BLaER1 treated with 17β-estradiol and CSF1 and Interleukin-3, amounts not matched to agents 10 nM and 100 nM (cell line): Measurements from ENCODE around the gene SLC15A1.

Experiments
- H3K27ac ChIP-seq, 11 experiments: shearing (Covaris generic); formaldehyde crosslinking; 2 replicates each; pipeline ENCODE4 v1.8.1; 2022
- H3K27me3 ChIP-seq, 11 experiments: shearing (Covaris generic); formaldehyde crosslinking; 2 replicates each; pipeline ENCODE4 v1.8.1; 2022
- H3K36me3 ChIP-seq, 11 experiments: shearing (Covaris generic); formaldehyde crosslinking; 2 replicates each; pipeline ENCODE4 v1.8.1; 2022
- H3K4me1 ChIP-seq, 10 experiments: shearing (Covaris generic); formaldehyde crosslinking; 2 replicates each; pipeline ENCODE4 v1.8.1; 2022
- H3K4me2 ChIP-seq, 11 experiments: shearing (Covaris generic); formaldehyde crosslinking; 2 replicates each; pipeline ENCODE4 v1.8.1; 2022
- H3K4me3 ChIP-seq, 10 experiments: shearing (Covaris generic); formaldehyde crosslinking; 2 replicates each; pipeline ENCODE4 v1.8.1; 2022
- H3K9ac ChIP-seq, 11 experiments: shearing (Covaris generic); formaldehyde crosslinking; 2 replicates each; pipeline ENCODE4 v1.8.1; 2022
- H3K9me3 ChIP-seq, 11 experiments: shearing (Covaris generic); formaldehyde crosslinking; replicated peaks in 1 of 11; 2 replicates each; pipeline ENCODE4 v1.8.1; 2022
- H4K20me1 ChIP-seq, 11 experiments: shearing (Covaris generic); formaldehyde crosslinking; 2 replicates each; pipeline ENCODE4 v1.8.1; 2022
- Cebpa-rat ChIP-seq, 11 experiments: shearing (Covaris generic); IDR thresholded peaks; 2 replicates each; pipeline ENCODE4 v1.8.1; 2022

The SLC15A1 gene

GRCh38 chr13:98795220-98795619 lies 42.7 kb upstream of the SLC15A1 start:
- Histone ChIP-seq H3K4me3 (no peak overlapping the region), H3K27ac (no peak overlapping the region), H3K9me3 (peaks cover 0 to 13% (median 0%) of the 10 kb centered on the region in 11 experiments; a peak in 5 of 22 replicates), H3K4me2 (no peak overlapping the region), H3K36me3 (peaks cover 0 to 41% (median 10%) of the 10 kb centered on the region in 11 experiments; a peak in 13 of 22 replicates), H4K20me1 (no peaks in the 10 kb centered on the region), H3K9ac (no peak overlapping the region), H3K4me1 (0 out of 20 replicates have a peak, but pooled peaks cover 0 to 8% (median 0%) of the 10 kb centered on the region in 10 experiments), H3K27me3 (no peaks in the 10 kb centered on the region)
- no peak for TF ChIP-seq Cebpa-rat (IDR thresholded peaks at IDR 0.05)

- Histone ChIP-seq H3K4me2 (no peak overlapping the region), H3K9ac (no peak overlapping the region), H3K36me3 (peaks cover 0 to 41% (median 10%) of the 10 kb centered on the region in 11 experiments; a peak in 13 of 22 replicates), H4K20me1 (no peaks in the 10 kb centered on the region), H3K9me3 (peaks cover 0 to 13% (median 0%) of the 10 kb centered on the region in 11 experiments; a peak in 5 of 22 replicates), H3K27me3 (no peaks in the 10 kb centered on the region), H3K4me1 (0 out of 20 replicates have a peak, but pooled peaks cover 0 to 8% (median 0%) of the 10 kb centered on the region in 10 experiments), H3K4me3 (no peak overlapping the region), H3K27ac (no peak overlapping the region)
- TF ChIP-seq Cebpa-rat (IDR thresholded peaks at IDR 0.05): no peak
Observed at GRCh38 chr13:98794498-98794897, 42.0 kb upstream of the SLC15A1 start.

- Histone ChIP-seq H3K9ac (no peak overlapping the region), H3K9me3 (peaks cover 0 to 13% (median 0%) of the 10 kb centered on the region in 11 experiments; a peak in 5 of 22 replicates), H3K27ac (no peak overlapping the region), H3K27me3 (no peaks in the 10 kb centered on the region), H4K20me1 (no peaks in the 10 kb centered on the region), H3K36me3 (peaks cover 0 to 32% (median 10%) of the 10 kb centered on the region in 11 experiments; a peak in 13 of 22 replicates), H3K4me3 (no peak overlapping the region), H3K4me1 (peaks cover 0 to 8% (median 0%) of the 10 kb centered on the region in 10 experiments; a peak in 1 of 20 replicates), H3K4me2 (no peak overlapping the region)
- TF ChIP-seq Cebpa-rat (IDR thresholded peaks at IDR 0.05): no peak
Observed at GRCh38 chr13:98792785-98793495, 40.5 kb upstream of the SLC15A1 start.

- no peak for TF ChIP-seq Cebpa-rat (IDR thresholded peaks at IDR 0.05)
Observed at GRCh38 chr13:98792321-98792720, 39.8 kb upstream of the SLC15A1 start.

GRCh38 chr13:98791611-98792010 lies 39.1 kb upstream of the SLC15A1 start:
- Histone ChIP-seq H3K4me2 (no peak overlapping the region), H3K9me3 (peaks cover 0 to 4% (median 0%) of the 10 kb centered on the region in 11 experiments; a peak in 3 of 22 replicates), H3K4me3 (no peak overlapping the region), H4K20me1 (no peaks in the 10 kb centered on the region), H3K27ac (no peak overlapping the region), H3K36me3 (peaks cover 0 to 24% (median 6%) of the 10 kb centered on the region in 11 experiments; a peak in 11 of 22 replicates), H3K27me3 (no peaks in the 10 kb centered on the region), H3K4me1 (no peaks in the 10 kb centered on the region; a peak in 1 of 20 replicates), H3K9ac (no peak overlapping the region)
- TF ChIP-seq Cebpa-rat (IDR thresholded peaks at IDR 0.05): no peak

More at GRCh38 chr13:98792321-98792720, 39.8 kb upstream of the SLC15A1 start:
- Histone ChIP-seq H3K36me3 (peaks cover 0 to 30% (median 10%) of the 10 kb centered on the region in 11 experiments; a peak in 13 of 22 replicates), H3K9me3 (peaks cover 0 to 11% (median 0%) of the 10 kb centered on the region in 11 experiments; a peak in 5 of 22 replicates), H3K9ac (no peak overlapping the region), H3K4me1 (peaks cover 0 to 4% (median 0%) of the 10 kb centered on the region in 10 experiments; a peak in 1 of 20 replicates), H3K27ac (no peak overlapping the region), H3K4me3 (no peak overlapping the region), H3K27me3 (no peaks in the 10 kb centered on the region), H4K20me1 (no peaks in the 10 kb centered on the region), H3K4me2 (no peak overlapping the region)

GRCh38 chr13:98787996-98788395 lies 35.5 kb upstream of the SLC15A1 start:
- Histone ChIP-seq H3K27me3 (no peaks in the 10 kb centered on the region), H3K9me3 (peaks cover 0 to 8% (median 0%) of the 10 kb centered on the region in 11 experiments; a peak in 1 of 22 replicates), H3K4me2 (no peak overlapping the region; a peak in 1 of 22 replicates), H3K4me1 (peaks cover 0 to 10% (median 0%) of the 10 kb centered on the region in 10 experiments; a peak in 5 of 20 replicates), H3K36me3 (peaks cover 0 to 3% (median 0%) of the 10 kb centered on the region in 11 experiments; a peak in 1 of 22 replicates), H3K4me3 (no peak overlapping the region), H3K27ac (no peak overlapping the region), H3K9ac (no peak overlapping the region), H4K20me1 (no peaks in the 10 kb centered on the region)
- TF ChIP-seq Cebpa-rat (IDR thresholded peaks at IDR 0.05): no peak

- Histone ChIP-seq H4K20me1 (no peaks in the 10 kb centered on the region), H3K9ac (no peak overlapping the region), H3K9me3 (peaks cover 0 to 8% (median 0%) of the 10 kb centered on the region in 11 experiments; a peak in 1 of 22 replicates), H3K4me2 (no peak overlapping the region), H3K27me3 (no peaks in the 10 kb centered on the region), H3K27ac (no peak overlapping the region), H3K36me3 (no peaks in the 10 kb centered on the region; a peak in 1 of 22 replicates), H3K4me1 (peaks cover 0 to 17% (median 7%) of the 10 kb centered on the region in 10 experiments; a peak in 10 of 20 replicates), H3K4me3 (no peak overlapping the region)
- no peak for TF ChIP-seq Cebpa-rat (IDR thresholded peaks at IDR 0.05)
Observed at GRCh38 chr13:98787173-98787572, 34.7 kb upstream of the SLC15A1 start.

GRCh38 chr13:98786023-98786422 lies 33.6 kb upstream of the SLC15A1 start:
- no peak overlapping the region for H3K9ac ChIP-seq
- no peak for TF ChIP-seq Cebpa-rat (IDR thresholded peaks at IDR 0.05)
- no peak overlapping the region for H3K4me2 ChIP-seq
- no peak overlapping the region for H3K27ac ChIP-seq
- H4K20me1 ChIP-seq: no peaks in the 10 kb centered on the region
- no peaks in the 10 kb centered on the region for H3K36me3 ChIP-seq
- peaks cover 0 to 8% (median 0%) of the 10 kb centered on the region in 11 experiments; a peak in 1 of 22 replicates for H3K9me3 ChIP-seq
- peaks cover 0 to 17% (median 7%) of the 10 kb centered on the region in 10 experiments; a peak in 10 of 20 replicates for H3K4me1 ChIP-seq
- H3K4me3 ChIP-seq: no peak overlapping the region
- H3K27me3 ChIP-seq: no peaks in the 10 kb centered on the region

GRCh38 chr13:98785405-98785804 lies 32.9 kb upstream of the SLC15A1 start:
- Histone ChIP-seq H4K20me1 (no peaks in the 10 kb centered on the region), H3K9ac (no peak overlapping the region), H3K4me1 (peaks cover 0 to 17% (median 7%) of the 10 kb centered on the region in 10 experiments; a peak in 10 of 20 replicates), H3K36me3 (no peaks in the 10 kb centered on the region), H3K4me2 (no peak overlapping the region), H3K27ac (0 out of 22 replicates have a peak overlapping the region, but pooled peaks of 1 of the 11 experiments have one; percentile 19), H3K9me3 (peaks cover 0 to 8% (median 0%) of the 10 kb centered on the region in 11 experiments; a peak in 1 of 22 replicates), H3K4me3 (no peak overlapping the region), H3K27me3 (no peaks in the 10 kb centered on the region)
- no peak for TF ChIP-seq Cebpa-rat (IDR thresholded peaks at IDR 0.05)
